HS-27A (cell line): ENCODE data around the gene LKAAEAR1.

Experiments
- DNase-seq: peaks from one replicate; pipeline ENCODE4 v3.0.0-alpha.2; 2012; ENCODE audit warnings: low read depth, missing footprints

Gene LKAAEAR1

GRCh38 chr20:64065062-64065973, 18.9 kb downstream of the LKAAEAR1 start:
- DNase-seq, result no peak

- no peak for DNase-seq
Observed at GRCh38 chr20:64064145-64064698, 20.0 kb downstream of the LKAAEAR1 start.

- no peak for DNase-seq
Observed at GRCh38 chr20:64063389-64064144, 20.6 kb downstream of the LKAAEAR1 start.

- peak; percentile 82 for DNase-seq
Observed at GRCh38 chr20:64062596-64063388, 21.4 kb downstream of the LKAAEAR1 start, which contains the start of gene TCEA2. TSS of gene TCEA2 (plus strand) at chr20:64063198. CDS start at chr20:64063313, 115 bp downstream.

GRCh38 chr20:64062276-64062595, 22.0 kb downstream of the LKAAEAR1 start:
- DNase-seq, result no peak

- no peak for DNase-seq
Observed at GRCh38 chr20:64058536-64058935, 25.7 kb downstream of the LKAAEAR1 start.

GRCh38 chr20:64057628-64058498, 26.3 kb downstream of the LKAAEAR1 start:
- no peak for DNase-seq

GRCh38 chr20:64056889-64057627, 27.1 kb downstream of the LKAAEAR1 start:
- DNase-seq, result no peak

GRCh38 chr20:64056639-64056888, 27.6 kb downstream of the LKAAEAR1 start:
- no peak for DNase-seq

GRCh38 chr20:64055893-64056638, 28.1 kb downstream of the LKAAEAR1 start:
- DNase-seq, result no peak

- no peak for DNase-seq
Observed at GRCh38 chr20:64055396-64055892, 28.8 kb downstream of the LKAAEAR1 start.

GRCh38 chr20:64053841-64054661, 30.1 kb downstream of the LKAAEAR1 start:
- no peak for DNase-seq

GRCh38 chr20:64052987-64053840, 31.0 kb downstream of the LKAAEAR1 start:
- DNase-seq, result no peak

GRCh38 chr20:64052326-64052722, 31.9 kb downstream of the LKAAEAR1 start:
- no peak for DNase-seq

- no peak for DNase-seq
Observed at GRCh38 chr20:64051561-64052325, 32.5 kb downstream of the LKAAEAR1 start.

- no peak for DNase-seq
Observed at GRCh38 chr20:64051033-64051452, 33.2 kb downstream of the LKAAEAR1 start.
